ENCODE data around the gene THTPA. TPM values are rescaled to one million over a fixed set of nuclear protein-coding genes. Genes with fewer than 3 reads are reported as not detected.

Gene THTPA
- total and polyA plus RNA-seq, 2 of the 13 experiments (the other 11 are each of a cell fraction or from before 2014, with no cell fraction given), result 7.4 to 8.7 TPM

GRCh38 chr14:23567186-23568020, 11.3 kb downstream of the THTPA start, which contains the start of gene AP1G2 (continued):
- TF ChIP-seq RNF219 (CRISPR knock-in tag; IDR thresholded peaks at IDR 0.05) (no peak), CTCF (CRISPR knock-in tag; IDR thresholded peaks at IDR 0.05) (peak; percentile 50), ATF1 (CRISPR knock-in tag; IDR thresholded peaks at IDR 0.05) (no peak), NFATC3 (CRISPR knock-in tag; IDR thresholded peaks at IDR 0.05) (peak; percentile 87; the same call in 1 of the 2 replicates), GFI1 (CRISPR knock-in tag; IDR thresholded peaks at IDR 0.05; ENCODE audit: borderline replicate concordance) (peak; percentile 68; the same call in 1 of the 2 replicates), FLYWCH1 (CRISPR knock-in tag; IDR thresholded peaks at IDR 0.05) (no peak), ATAD3A (CRISPR knock-in tag; IDR thresholded peaks at IDR 0.05) (peak; percentile 84; the same call in 1 of the 2 replicates), KLF15 (CRISPR knock-in tag; IDR thresholded peaks at IDR 0.05; ENCODE audit: borderline replicate concordance) (peak; percentile 76; the same call in 1 of the 2 replicates), IKZF1 (IDR thresholded peaks at IDR 0.05) (no peak), MIER2 (CRISPR knock-in tag; IDR thresholded peaks at IDR 0.05) (peak; percentile 53; the same call in 1 of the 2 replicates), ZNF253 (CRISPR knock-in tag; IDR thresholded peaks at IDR 0.05; ENCODE audit: borderline replicate concordance) (peak; percentile 89; the same call in 1 of the 2 replicates), PHF5A (CRISPR knock-in tag; IDR thresholded peaks at IDR 0.05; ENCODE audit: low read depth, unreplicated experiment) (peak; percentile 87), ZNF740 (CRISPR knock-in tag; IDR thresholded peaks at IDR 0.05) (no peak; the same call in none of the 2 replicates), ZNF720 (CRISPR knock-in tag; IDR thresholded peaks at IDR 0.05) (no peak), ZNF672 (CRISPR knock-in tag; IDR thresholded peaks at IDR 0.05) (no peak), ZUFSP (CRISPR knock-in tag; IDR thresholded peaks at IDR 0.05; ENCODE audit: borderline replicate concordance) (no peak), ZNF577 (CRISPR knock-in tag; IDR thresholded peaks at IDR 0.05; ENCODE audit: borderline replicate concordance, low read depth) (0 out of 2 replicates have a peak, but pooled peaks have one; percentile 80), ZNF597 (CRISPR knock-in tag; IDR thresholded peaks at IDR 0.05) (0 out of 2 replicates have a peak, but pooled peaks have one; percentile 81), MAX (IDR thresholded peaks at IDR 0.05) (no peak), FOSL2 (CRISPR knock-in tag; IDR thresholded peaks at IDR 0.05) (peak; percentile 76), ETV6 (CRISPR knock-in tag; conservative IDR thresholded peaks at IDR 0.05) (peak; percentile 87)

Measured in HepG2 (cell line).